Glutamatergic neuron (in vitro differentiated cells): ENCODE results near the gene CHRM1. TPM values are rescaled to one million over a fixed set of nuclear protein-coding genes. Genes with fewer than 3 reads are reported as not detected.

ENCODE experiments used
- DNase-seq: peaks from one replicate; pipeline ENCODE4 v3.0.0; 2022
- H3K27ac Mint-ChIP-seq: one replicate; pipeline ENCODE4 v1.8.0; 2020; ENCODE audit warnings: mild to moderate bottlenecking, mixed read lengths, inconsistent platforms; ENCODE audit not compliant: unreplicated experiment
- H3K27me3 Mint-ChIP-seq: one replicate; pipeline ENCODE4 v1.8.0; 2020; ENCODE audit warnings: mild to moderate bottlenecking, moderate library complexity, mixed read lengths, inconsistent platforms; ENCODE audit not compliant: unreplicated experiment
- H3K36me3 Mint-ChIP-seq: one replicate; pipeline ENCODE4 v1.8.0; 2020; ENCODE audit warnings: mild to moderate bottlenecking, mixed read lengths, inconsistent platforms; ENCODE audit not compliant: unreplicated experiment
- H3K4me1 Mint-ChIP-seq: one replicate; pipeline ENCODE4 v1.8.0; 2020; ENCODE audit warnings: mild to moderate bottlenecking, low read depth, mixed read lengths, inconsistent platforms; ENCODE audit not compliant: unreplicated experiment
- H3K4me3 Mint-ChIP-seq: one replicate; pipeline ENCODE4 v1.8.0; 2020; ENCODE audit warnings: mild to moderate bottlenecking, mixed read lengths, inconsistent platforms; ENCODE audit not compliant: unreplicated experiment
- H3K9me3 Mint-ChIP-seq: one replicate; pipeline ENCODE4 v1.8.0; 2020; ENCODE audit warnings: mild to moderate bottlenecking, moderate library complexity, mixed read lengths, inconsistent platforms; ENCODE audit not compliant: unreplicated experiment
- CTCF ChIP-seq: fragments of 200-600 bp; sonication (generic); IDR thresholded peaks from one replicate; pipeline ENCODE4 v1.5.0; 2021; ENCODE audit not compliant: partially characterized antibody, unreplicated experiment
- total RNA-seq: library from RNA; stranded (reverse); fragmentation: NEBNext Ultra II Directional; extraction: Animal tissue kit (Norgen Biotek cat#: 25700); gene quantifications from one replicate; pipeline ENCODE4 v1.2.1, GENCODE V29; 2021; ENCODE audit not compliant: unreplicated experiment

Gene CHRM1
- total RNA-seq, 1 donor from 2014 or later: not detected

DNA sequence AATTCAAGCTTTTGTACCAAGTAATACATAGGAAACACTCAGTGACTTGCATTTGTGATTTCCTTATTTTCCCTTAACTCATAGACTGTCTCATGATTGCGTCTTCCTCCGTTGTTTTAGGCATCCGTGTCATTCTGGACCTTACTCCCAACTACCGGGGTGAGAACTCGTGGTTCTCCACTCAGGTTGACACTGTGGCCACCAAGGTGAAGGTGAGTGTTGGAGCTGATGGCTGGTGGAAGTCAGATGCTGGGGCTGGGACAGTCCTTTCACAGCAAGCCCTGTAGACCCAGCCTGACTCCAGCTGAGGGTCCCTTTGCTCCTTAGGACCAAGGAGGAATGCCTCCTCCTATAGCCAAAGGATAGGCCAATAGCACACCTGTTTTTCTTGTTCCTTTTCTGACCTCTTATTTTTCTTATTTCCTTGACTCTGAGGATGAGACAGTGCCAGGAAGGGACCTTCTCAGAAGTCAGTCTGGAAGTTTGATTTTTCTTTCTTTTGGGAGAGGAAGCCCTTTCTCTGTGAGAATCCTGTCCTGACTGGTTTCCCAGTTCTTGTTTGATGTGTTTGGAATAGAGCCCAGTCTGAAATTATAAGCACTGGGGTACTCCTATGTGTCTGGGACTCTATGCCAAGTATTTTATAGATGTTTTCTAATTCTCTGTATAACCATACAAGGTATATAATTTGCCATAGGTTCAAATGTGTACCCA lies 38.2 kb downstream of the CHRM1 start:
- Mint-ChIP-seq H3K27me3 (peaks cover 15% of the 10 kb centered on the region), H3K4me3 (peak overlapping the region; percentile 100), H3K9me3 (peaks cover 17% of the 10 kb centered on the region), H3K27ac (peak overlapping the region; percentile 100), H3K36me3 (no peaks in the 10 kb centered on the region), H3K4me1 (peaks cover 28% of the 10 kb centered on the region)
- no peak for TF ChIP-seq CTCF
- DNase-seq: no peak

- peaks cover 34% of the 10 kb centered on the region for H3K4me1 Mint-ChIP-seq
- H3K36me3 Mint-ChIP-seq: no peaks in the 10 kb centered on the region
- peak overlapping the region; percentile 100 for H3K4me3 Mint-ChIP-seq
- peaks cover 17% of the 10 kb centered on the region for H3K9me3 Mint-ChIP-seq
- H3K27ac Mint-ChIP-seq: peak overlapping the region; percentile 100
- no peak for TF ChIP-seq CTCF
- peaks cover 17% of the 10 kb centered on the region for H3K27me3 Mint-ChIP-seq
- DNase-seq: no peak
Measured at GRCh38 chr11:62882431-62882749, 38.8 kb downstream of the CHRM1 start.

DNA sequence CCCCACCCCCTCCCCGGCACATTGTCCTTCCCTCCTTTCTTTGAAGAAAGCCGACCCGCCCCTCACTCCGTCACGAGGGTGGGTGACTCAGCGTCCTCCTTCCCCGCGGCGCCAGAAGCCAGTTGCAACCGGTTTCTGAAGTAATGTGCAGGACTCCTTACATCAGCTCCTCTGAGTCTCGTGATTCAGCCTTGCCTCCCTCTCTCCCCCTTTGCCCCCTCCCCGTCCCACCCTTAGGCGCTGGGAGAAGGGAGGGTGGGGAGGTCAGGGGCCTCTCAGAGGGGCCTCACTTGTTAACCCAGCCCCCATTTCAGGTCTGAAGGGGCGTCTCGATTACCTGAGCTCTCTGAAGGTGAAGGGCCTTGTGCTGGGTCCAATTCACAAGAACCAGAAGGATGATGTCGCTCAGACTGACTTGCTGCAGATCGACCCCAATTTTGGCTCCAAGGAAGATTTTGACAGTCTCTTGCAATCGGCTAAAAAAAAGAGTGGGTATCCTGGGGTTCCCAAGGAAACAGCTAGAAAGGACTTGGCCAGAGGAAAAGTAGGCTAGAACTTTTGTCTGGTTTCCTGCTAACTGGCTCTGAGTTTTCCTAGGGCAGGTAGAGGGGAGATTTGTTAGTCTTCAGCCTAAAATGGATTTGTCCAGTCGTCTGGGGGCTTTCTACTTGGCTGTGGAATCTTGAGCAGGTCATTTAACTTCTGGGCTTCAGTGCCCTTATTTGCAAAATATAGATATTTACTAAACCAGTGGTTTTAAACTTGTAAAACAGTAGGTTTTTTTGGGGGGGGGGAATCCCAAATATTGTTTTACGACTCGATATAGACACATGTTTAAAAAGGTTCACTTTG lies 39.4 kb downstream of the CHRM1 start:
- H3K4me1 Mint-ChIP-seq: peaks cover 37% of the 10 kb centered on the region
- H3K27ac Mint-ChIP-seq: peak overlapping the region; percentile 100
- no peaks in the 10 kb centered on the region for H3K36me3 Mint-ChIP-seq
- H3K4me3 Mint-ChIP-seq: peak overlapping the region; percentile 100
- no peak for TF ChIP-seq CTCF
- H3K27me3 Mint-ChIP-seq: peaks cover 17% of the 10 kb centered on the region
- peak; percentile 90 for DNase-seq
- peaks cover 17% of the 10 kb centered on the region for H3K9me3 Mint-ChIP-seq

- Mint-ChIP-seq H3K36me3 (no peaks in the 10 kb centered on the region), H3K27me3 (peaks cover 17% of the 10 kb centered on the region), H3K4me1 (peaks cover 39% of the 10 kb centered on the region), H3K27ac (peak within 1 kb of the TSS; percentile 100), H3K4me3 (peak within 1 kb of the TSS; percentile 100), H3K9me3 (peaks cover 17% of the 10 kb centered on the region)
- peak; percentile 90 for DNase-seq
- peak; percentile 68 for TF ChIP-seq CTCF
Measured at GRCh38 chr11:62880803-62881578, 40.2 kb downstream of the CHRM1 start, which contains the start of gene SLC3A2. SLC3A2 (plus strand) TSS chr11:62880896; CDS start chr11:62881024, 128 bp downstream.
